ENCODE results near the gene LDLRAD3.

Gene LDLRAD3

DNA sequence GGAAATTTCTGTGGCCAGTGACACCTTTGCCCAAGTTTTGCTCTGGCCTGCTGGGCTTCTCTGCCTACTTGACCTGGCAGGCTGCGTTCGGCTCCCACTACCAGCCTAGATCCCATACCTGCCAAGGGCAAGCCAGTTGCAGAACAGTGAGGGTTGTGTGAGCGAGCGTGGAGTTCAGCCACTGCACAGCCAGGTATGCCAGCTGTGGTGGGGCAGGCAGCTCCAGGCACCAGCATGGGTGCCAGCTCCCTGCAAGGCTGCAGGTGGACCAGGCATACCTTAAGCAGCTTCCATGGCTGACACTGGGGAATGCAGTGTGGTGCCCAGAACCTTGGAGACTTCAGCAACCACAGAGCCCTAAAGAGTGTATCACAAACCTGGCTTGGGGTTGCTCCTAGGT lies 133.5 kb downstream of the LDLRAD3 start:
- no peak for DNase-seq (ENCODE audit: low spot score)

- DNase-seq (ENCODE audit: low spot score) = no peak
Measured at GRCh38 chr11:36077886-36078685, 134.2 kb downstream of the LDLRAD3 start.

GRCh38 chr11:36078686-36079055 lies 134.8 kb downstream of the LDLRAD3 start:
- no peak for DNase-seq (ENCODE audit: low spot score)

DNA sequence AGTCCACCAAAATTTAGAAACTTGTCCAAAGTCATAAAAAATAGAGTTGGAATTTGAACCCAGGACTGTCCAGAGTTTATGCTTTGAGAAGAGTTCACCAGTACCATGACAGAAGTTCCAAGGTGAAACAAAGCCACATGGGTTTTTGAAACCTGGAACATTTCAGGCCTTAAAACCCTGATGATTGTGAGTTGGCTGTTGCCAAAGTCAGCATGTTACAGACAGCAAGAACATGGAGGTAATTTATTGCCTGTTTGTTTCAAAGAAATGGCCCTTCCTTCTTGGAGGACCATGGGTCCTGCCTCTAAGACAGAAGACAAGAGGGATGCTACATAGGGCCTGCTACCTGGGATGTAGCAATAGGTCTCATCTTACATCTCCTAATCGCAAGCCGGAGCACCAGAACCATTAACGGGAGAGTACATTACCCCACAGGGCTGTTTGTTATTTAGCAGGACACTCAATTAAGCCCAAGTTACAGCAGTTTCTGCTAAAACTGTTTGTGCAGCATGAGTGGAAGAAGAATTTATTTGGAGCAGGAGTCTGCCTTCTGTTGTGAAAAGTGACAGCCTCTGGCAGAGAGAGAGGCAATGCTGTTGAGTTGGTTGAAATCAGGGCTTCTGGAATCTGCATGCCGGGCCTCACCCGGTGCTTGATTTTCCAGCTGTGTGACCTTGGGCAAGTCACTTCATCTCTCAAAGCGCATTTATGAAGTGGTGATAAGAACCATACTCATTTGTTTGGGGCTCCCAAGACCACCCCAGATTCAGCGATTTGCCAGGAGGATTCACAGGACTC lies 136.2 kb downstream of the LDLRAD3 start:
- DNase-seq (ENCODE audit: low spot score) = no peak

- DNase-seq (ENCODE audit: low spot score) = no peak
Measured at GRCh38 chr11:36081274-36081945, 137.5 kb downstream of the LDLRAD3 start.

DNA sequence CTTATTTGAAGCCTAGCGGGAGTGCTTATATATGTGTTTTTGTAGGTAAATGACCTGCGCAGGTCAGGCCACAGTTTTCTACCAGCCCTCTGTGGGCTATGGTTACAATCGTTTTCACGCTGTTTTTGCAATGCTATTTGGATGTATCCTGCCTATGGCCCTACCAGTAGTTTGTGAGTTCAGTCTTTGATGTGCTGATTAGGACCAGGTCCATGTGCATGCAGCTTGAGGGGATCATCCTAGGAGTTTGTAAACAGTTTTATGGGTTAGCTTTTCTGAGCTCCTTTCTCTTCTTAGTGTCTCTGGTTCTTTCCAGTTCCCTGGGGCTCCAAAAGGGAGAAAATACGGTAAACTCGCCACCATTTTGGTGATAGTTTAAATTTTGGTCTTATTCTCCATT lies 142.5 kb downstream of the LDLRAD3 start:
- no peak for DNase-seq (ENCODE audit: low spot score)

- DNase-seq (ENCODE audit: low spot score) = peak; percentile 52
Measured at GRCh38 chr11:36088266-36088972, 144.6 kb downstream of the LDLRAD3 start.

- DNase-seq (ENCODE audit: low spot score) = no peak
Measured at GRCh38 chr11:36089920-36090319, 146.1 kb downstream of the LDLRAD3 start.

- no peak for DNase-seq (ENCODE audit: low spot score)
Measured at GRCh38 chr11:36090356-36091109, 146.7 kb downstream of the LDLRAD3 start.

DNA sequence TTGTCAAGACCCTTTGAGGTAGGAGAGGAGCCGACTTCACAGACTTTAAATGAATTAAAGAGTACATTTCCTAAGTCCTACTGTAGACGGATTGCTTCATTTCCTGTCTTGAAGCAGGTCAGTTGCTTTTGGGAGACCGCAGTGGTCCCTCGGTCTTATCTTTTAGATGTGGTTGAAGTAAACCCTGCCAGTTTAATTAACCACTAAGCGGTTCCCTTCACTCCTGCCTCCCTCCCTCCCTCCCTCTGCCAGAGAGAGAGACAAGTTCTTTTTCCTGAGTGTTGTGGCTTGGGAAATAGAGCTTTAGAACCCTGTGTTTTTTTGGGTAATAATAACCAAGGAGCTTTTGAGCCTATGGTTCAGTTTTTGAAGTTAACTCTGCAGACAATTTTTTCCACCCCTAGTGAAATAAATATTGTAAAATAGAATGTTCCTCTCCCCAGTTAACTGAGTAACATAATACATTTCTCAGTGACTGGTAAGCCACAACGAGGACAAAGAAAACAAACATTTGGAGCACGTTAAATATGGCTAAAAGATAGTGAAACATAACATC lies 147.5 kb downstream of the LDLRAD3 start:
- DNase-seq (ENCODE audit: low spot score) = peak; percentile 41

DNA sequence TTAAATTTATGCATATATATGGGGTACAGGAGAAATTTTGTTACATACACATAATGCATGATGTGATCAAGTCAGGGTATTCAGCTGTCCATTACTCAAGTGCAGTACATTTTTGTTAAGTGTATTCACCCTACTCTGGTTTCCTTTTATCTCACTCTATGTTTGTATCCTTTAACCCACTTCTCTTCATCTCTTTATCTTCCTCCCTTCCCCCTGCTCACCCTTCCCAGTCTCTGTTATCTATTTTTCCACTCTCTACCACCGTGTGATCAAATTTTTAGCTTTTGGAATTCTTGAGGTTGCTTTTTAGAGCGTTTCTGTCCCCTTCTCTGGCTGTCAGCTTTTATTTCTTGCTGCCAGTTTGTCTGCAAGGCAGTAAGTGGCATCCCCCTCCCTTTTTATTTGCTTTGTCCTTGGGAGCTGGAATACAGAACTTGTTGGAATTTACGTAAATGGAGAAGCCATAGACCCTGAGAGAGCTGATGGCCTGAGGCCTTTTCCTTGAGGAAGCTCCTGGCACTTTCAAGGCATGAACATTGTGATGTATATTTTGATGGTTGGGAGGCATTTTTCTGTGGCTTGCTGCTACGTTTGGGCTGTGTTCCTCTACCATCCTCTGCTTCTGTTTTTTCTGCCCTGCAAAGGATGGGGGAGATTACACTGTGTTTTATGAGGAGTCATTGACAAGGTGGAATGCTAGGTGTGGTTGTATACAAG lies 148.6 kb downstream of the LDLRAD3 start:
- no peak for DNase-seq (ENCODE audit: low spot score)

GRCh38 chr11:36093548-36093947 lies 149.7 kb downstream of the LDLRAD3 start:
- DNase-seq (ENCODE audit: low spot score) = no peak

GRCh38 chr11:36094164-36094563 lies 150.3 kb downstream of the LDLRAD3 start:
- no peak for DNase-seq (ENCODE audit: low spot score)

- DNase-seq (ENCODE audit: low spot score) = no peak
Measured at GRCh38 chr11:36095716-36096115, 151.9 kb downstream of the LDLRAD3 start.

DNA sequence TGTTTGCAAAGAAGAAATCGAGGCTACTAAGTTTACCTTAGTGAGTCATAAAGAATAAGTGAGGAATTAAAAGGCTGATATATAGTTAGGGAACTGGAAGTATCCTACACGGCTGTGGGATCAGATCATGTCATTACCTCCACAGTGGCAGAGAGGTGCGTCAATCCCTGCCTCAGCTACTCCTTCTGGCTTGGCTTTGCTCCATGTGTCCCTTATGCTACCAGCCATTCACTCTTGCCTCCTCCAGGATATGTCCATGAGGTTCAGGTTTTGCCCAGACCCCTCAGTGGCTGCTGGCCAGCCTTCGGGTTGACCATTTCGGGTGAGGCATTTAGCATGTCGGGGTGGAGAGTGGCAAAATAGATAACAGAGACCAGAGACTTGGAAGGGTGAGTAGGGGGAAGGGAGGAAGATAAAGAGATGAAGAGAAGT lies 153.4 kb downstream of the LDLRAD3 start:
- no peak for DNase-seq (ENCODE audit: low spot score)

DNA sequence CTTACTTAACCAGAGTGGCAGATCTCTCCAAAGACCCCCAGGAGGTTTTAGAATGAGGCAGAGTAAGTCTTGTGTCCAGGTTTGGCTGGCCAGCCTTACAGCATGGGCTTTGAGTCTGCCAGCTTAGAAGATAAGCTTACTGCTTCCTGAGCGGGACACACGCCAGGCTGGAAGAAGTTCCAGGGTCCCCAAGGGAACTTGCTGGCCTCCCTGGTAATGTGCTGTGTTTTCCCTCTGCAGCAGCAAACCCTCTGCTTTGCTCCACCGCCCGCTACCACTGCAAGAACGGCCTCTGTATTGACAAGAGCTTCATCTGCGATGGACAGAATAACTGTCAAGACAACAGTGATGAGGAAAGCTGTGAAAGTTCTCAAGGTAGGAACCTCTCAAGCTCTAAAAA lies 154.2 kb downstream of the LDLRAD3 start:
- DNase-seq (ENCODE audit: low spot score) = no peak

DNA sequence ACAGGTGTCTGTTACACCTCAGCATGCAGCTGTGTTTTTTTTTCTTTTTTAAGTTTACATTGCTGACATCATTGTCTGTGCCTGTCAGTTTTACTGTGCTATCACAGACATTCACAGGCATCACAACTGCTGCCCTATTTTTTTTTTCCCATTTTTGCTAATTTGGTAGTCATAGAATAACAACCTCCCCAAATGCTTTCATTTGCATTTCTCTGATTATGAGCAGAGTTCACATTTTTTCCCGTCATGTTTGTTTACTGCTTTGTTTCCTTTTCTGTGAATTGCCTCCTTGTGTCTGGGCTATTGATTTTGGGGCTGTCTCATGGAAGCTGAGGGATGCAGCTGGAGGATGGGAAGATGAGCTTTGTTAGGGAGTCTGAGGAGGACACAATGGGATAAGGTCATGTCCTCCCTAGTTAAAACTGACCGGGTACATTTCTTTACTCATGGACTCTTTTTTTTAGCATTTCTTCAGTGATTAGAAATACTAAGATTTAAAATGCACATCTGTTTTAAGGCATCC lies 155.1 kb downstream of the LDLRAD3 start:
- DNase-seq (ENCODE audit: low spot score) = no peak

DNA sequence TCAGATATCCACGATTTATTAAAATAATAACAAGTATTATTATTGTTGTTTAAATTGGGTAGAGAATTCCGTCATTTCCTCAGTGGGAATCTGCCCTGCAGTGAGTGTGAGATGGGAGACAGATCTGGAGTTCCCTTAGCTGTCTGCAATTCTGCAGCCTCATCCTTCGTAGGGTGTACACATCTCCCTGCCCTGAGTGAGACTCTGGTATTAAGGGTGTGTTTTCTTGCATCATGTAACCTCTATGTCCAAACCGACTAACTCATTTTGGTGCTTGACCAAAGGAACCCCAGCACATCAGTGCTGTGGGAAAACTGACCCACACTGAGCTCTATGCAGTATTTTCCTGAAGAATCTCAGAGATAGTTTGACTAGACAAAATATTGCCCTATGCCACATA lies 157.6 kb downstream of the LDLRAD3 start:
- no peak for DNase-seq (ENCODE audit: low spot score)

- no peak for DNase-seq (ENCODE audit: low spot score)
Measured at GRCh38 chr11:36102868-36103267, 159.0 kb downstream of the LDLRAD3 start.

DNA sequence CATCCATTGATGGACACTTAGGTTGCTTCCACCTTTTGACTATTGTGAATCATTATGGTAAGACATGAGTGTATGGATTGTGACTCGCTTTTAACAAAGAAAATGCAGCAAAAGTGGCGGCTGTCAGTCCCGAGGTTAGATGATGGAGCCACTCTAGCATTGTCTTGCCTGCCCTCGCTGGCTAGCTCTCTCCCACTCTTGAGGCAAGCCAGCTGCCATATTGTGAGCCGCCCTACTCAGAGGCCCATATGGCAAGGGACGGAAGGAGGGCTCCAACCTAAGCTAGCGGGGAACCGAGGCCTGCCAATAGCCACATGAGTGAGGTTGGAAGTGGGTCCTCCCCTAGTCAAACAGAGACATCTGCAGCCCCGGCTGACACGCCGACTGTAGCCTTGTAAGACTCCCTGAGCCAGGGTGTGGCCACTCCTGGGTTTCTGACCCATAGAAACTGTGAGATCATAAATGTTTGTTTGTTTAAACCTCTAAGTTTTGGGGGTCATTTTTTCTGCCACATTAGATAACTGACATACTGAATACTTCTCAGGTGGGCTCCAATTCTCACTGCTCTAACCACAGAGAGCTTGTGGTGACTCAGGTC lies 160.2 kb downstream of the LDLRAD3 start:
- DNase-seq (ENCODE audit: low spot score) = no peak

Data from hepatic stellate cell (primary cell).